Measurements from ENCODE around the gene UBFD1. TPM values are rescaled to one million over a fixed set of nuclear protein-coding genes. Genes with fewer than 3 reads are reported as not detected.

The UBFD1 gene
- total and polyA plus RNA-seq, 10 of the 15 experiments (the other 5 are each of a cell fraction or from before 2014, with no cell fraction given), result 7.3 to 48.5 (median 32.1) TPM

GRCh38 chr16:23549938-23550337 lies 7.6 kb upstream of the UBFD1 start:
- no peak for DNase-seq (ENCODE audit: low read depth, low spot score)
- FAIRE-seq, result no peak
- H3K79me2 ChIP-seq (ENCODE audit: control insufficient read depth, insufficient read depth, low read length), result peaks cover 5% of the 10 kb centered on the region
- ChIA-PET CTCF (interaction anchor here (1.3 kb wide), 1 partner anchor 8 kb away, joined by 4 read pairs; the partner anchor contains the start of gene UBFD1), POLR2A (no interaction called here), SMC1A (ENCODE audit: uncharacterized antibody, unreplicated experiment) (no interaction called here), RAD21 (ENCODE audit: unreplicated experiment) (interaction anchor here (0.8 kb wide), 1 partner anchor 10 kb away, joined by 3 read pairs; no protein-coding TSS in a partner anchor)
- H3K27me3 ChIP-seq (replicated peaks in 1 of 2; ENCODE audit: control insufficient read depth in 2 of 2, insufficient read depth in 2 of 2, low read length in 1 of 2), result no peaks in the 10 kb centered on the region
- intact Hi-C loops (cut with micrococcal nuclease; ENCODE audit: unreplicated experiment) (loop anchor here (10.0 kb wide), 1 partner anchor 85 kb away; no protein-coding TSS in a partner anchor), in situ Hi-C loops (cut with MboI) (no loop called here)
- no peak for TF ChIP-seq STAT1 (conservative IDR thresholded peaks at IDR 0.05)
- TF ChIP-seq NFYA (IDR thresholded peaks at IDR 0.05; ENCODE audit: borderline replicate concordance, low read depth, low read length), result no peak
- TF ChIP-seq CTCF (IDR thresholded peaks at IDR 0.05 in 2 of 3, conservative IDR thresholded peaks at IDR 0.05 in 1 of 3; ENCODE audit: control insufficient read depth in 2 of 3, extremely low read depth in 1 of 3, insufficient read depth in 1 of 3, low read depth in 3 of 3, low read length in 3 of 3), result no peak
- TF ChIP-seq BACH1 (IDR thresholded peaks at IDR 0.05; ENCODE audit: borderline replicate concordance), result no peak
- no peak for ATAC-seq
- H4K20me1 ChIP-seq (ENCODE audit: control insufficient read depth, insufficient read depth), result no peaks in the 10 kb centered on the region
- no peak overlapping the region for H2AFZ ChIP-seq (ENCODE audit: control insufficient read depth, low read depth, low read length)
- no peaks in the 10 kb centered on the region; the same call in 1 of the 2 replicates for H3K4me1 ChIP-seq (ENCODE audit: control insufficient read depth, insufficient read depth, low read length)
- H3K9me3 ChIP-seq (replicated peaks; ENCODE audit: control insufficient read depth, insufficient read depth, low read length), result no peaks in the 10 kb centered on the region
- H3K9ac ChIP-seq (ENCODE audit: control insufficient read depth, insufficient read depth, low read length), result no peak overlapping the region
- H3K27ac ChIP-seq (ENCODE audit: control insufficient read depth, insufficient read depth), result no peak overlapping the region
- peaks cover 18 to 22% of the 10 kb centered on the region in 2 experiments for H3K36me3 ChIP-seq (ENCODE audit: control insufficient read depth in 2 of 2, insufficient read depth in 2 of 2, low read length in 1 of 2)
- 95% methylated on average over 5 of the region's 5 CpGs for WGBS (ENCODE audit: insufficient coverage, insufficient replicate concordance, low lambda C conversion rate, missing lambda C conversion rate)
- H3K4me2 ChIP-seq (ENCODE audit: control insufficient read depth, insufficient read depth), result no peak overlapping the region
- no TSS peak for BruUV-seq (replicated peaks)
- H3K4me3 ChIP-seq, result no peak overlapping the region

GRCh38 chr16:23552161-23552560 lies 5.4 kb upstream of the UBFD1 start:
- H3K27me3 ChIP-seq (replicated peaks in 1 of 2; ENCODE audit: control insufficient read depth in 2 of 2, insufficient read depth in 2 of 2, low read length in 1 of 2), result no peaks in the 10 kb centered on the region
- in situ Hi-C loops (cut with MboI), result no loop called here

More at GRCh38 chr16:23552161-23552560, 5.4 kb upstream of the UBFD1 start:
- Histone ChIP-seq H3K36me3 (ENCODE audit: control insufficient read depth in 2 of 2, insufficient read depth in 2 of 2, low read length in 1 of 2) (peaks cover 17 to 19% of the 10 kb centered on the region in 2 experiments), H3K27ac (ENCODE audit: control insufficient read depth, insufficient read depth) (no peak overlapping the region), H3K4me1 (ENCODE audit: control insufficient read depth, insufficient read depth, low read length) (no peaks in the 10 kb centered on the region; the same call in none of the 2 replicates), H3K4me3 (no peak overlapping the region), H2AFZ (ENCODE audit: control insufficient read depth, low read depth, low read length) (no peak overlapping the region), H3K9me3 (replicated peaks; ENCODE audit: control insufficient read depth, insufficient read depth, low read length) (no peaks in the 10 kb centered on the region), H3K9ac (ENCODE audit: control insufficient read depth, insufficient read depth, low read length) (no peak overlapping the region), H3K4me2 (ENCODE audit: control insufficient read depth, insufficient read depth) (no peak overlapping the region), H4K20me1 (ENCODE audit: control insufficient read depth, insufficient read depth) (no peaks in the 10 kb centered on the region), H3K79me2 (ENCODE audit: control insufficient read depth, insufficient read depth, low read length) (peaks cover 26% of the 10 kb centered on the region)
- DNase-seq (ENCODE audit: low read depth, low spot score), result no peak
- no TSS peak for BruUV-seq (replicated peaks)
- 81% methylated on average over 6 of the region's 6 CpGs for WGBS (ENCODE audit: insufficient coverage, insufficient replicate concordance, low lambda C conversion rate, missing lambda C conversion rate)
- TF ChIP-seq CREM (IDR thresholded peaks at IDR 0.05; ENCODE audit: low read depth) (no peak), IKZF2 (IDR thresholded peaks at IDR 0.05) (no peak), HSF1 (IDR thresholded peaks at IDR 0.05; ENCODE audit: low read depth, low read length) (no peak), DPF2 (IDR thresholded peaks at IDR 0.05) (no peak), POU2F2 (IDR thresholded peaks at IDR 0.05; ENCODE audit: borderline replicate concordance, low read depth, low read length) (no peak)
- FAIRE-seq, result no peak
- SMC1A ChIA-PET (ENCODE audit: uncharacterized antibody, unreplicated experiment), result no interaction called here
- ATAC-seq, result no peak
- RAD21 ChIA-PET (ENCODE audit: unreplicated experiment), result no interaction called here
- CTCF ChIA-PET, result no interaction called here
- POLR2A ChIA-PET, result no interaction called here
- intact Hi-C loops (cut with micrococcal nuclease; ENCODE audit: unreplicated experiment), result loop anchor here (10.0 kb wide), 1 partner anchor 87 kb away; no protein-coding TSS in a partner anchor
